GM18511 (cell line): ENCODE results near the gene GCLM.
"Not testable (repeated sequence)": the region's sequence is repeated elsewhere in the genome, so short reads cannot be mapped to it uniquely, and the experiment has no call there.

ENCODE experiments used
- ATAC-seq: cut with Tn5 transposase; IDR thresholded peaks from one replicate; pipeline ENCODE4 v1.9.1; 2021; ENCODE audit warnings: mild to moderate bottlenecking, moderate library complexity; ENCODE audit not compliant: unreplicated experiment

Gene GCLM

DNA sequence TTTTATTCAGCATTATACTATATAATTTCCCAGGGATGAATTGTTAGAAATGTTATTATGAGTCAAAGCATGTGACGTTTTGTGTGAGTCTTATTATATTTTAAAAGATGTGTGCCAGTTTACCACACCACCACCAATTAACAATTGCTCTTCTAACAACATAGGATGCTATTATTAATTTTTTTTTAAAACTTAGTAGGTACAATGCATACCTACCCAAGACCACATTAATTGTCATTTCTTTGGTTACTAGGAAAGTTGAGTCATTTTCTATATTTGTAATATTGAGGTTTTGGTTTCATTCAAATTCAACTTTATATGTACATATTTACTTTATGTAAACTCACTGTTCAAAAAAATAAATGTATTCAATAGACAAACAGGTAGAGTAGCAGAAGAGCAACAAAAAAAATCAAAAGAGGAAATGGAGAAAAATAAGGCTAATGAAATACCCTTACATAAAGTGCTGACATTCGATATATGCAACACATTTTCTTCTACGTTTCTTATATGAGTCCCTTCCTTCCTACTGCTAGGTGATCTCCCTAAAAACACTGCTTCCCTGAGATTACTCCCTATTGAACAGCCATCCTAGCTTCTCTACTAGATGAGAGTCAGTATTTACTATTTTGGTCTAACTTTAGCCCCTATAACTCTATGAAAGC lies 9.6 kb downstream of the GCLM start:
- ATAC-seq, result no peak

DNA sequence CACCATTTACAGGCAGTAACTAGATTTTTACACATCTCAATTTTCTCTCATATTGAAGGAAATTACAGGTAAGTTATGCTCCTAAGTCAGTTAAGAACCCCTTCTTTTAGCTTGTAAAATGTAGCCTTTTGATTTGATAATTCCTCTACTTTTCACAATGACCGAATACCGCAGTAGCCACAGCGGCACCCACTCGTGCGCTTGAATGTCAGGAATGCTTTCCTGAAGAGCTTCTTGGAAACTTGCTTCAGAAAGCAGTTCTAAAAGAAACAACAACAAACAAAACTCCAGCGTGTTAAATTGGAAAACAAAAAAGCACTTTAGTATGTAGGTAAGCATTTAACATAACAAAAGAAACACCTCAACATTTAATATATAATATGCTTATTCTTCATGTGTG lies 20.3 kb downstream of the GCLM start:
- no peak for ATAC-seq

DNA sequence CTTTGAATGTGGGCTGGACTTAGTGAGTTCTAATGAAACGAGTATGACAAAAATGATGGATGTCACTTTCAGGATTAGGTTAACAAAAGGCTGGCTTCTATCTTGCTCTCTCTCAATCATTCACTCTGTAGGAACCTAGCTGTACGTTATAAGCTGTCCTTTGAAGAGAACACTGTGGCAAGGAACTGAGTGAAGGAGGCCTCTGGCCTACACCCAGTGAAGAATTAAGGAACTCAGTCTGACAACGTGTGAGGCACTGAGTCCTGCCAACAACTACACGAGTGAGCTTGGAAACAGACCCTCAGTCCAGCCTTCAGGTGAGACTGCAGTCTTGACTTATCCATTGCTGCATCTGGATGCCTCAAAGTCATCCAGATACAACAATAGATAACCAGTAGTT lies 27.0 kb downstream of the GCLM start:
- no peak for ATAC-seq

DNA sequence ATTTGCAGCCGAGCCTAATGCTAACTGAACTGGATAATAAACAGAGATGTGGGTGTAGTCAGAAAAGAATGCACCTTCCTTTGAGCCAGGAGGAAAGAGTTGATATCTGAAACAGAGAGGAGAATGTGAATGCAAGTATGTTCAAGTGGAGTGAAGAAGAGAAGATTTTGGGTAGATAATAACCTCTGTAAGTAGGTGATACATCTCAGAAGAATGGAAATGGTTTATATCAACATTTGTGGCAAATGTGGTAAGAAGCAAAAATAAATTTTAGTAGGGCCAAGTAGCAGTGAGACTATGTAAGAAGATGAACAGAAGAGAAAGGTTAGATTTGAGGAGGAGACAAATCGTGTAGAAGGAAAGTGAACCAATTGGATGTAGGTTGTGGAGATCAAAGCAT lies 28.5 kb downstream of the GCLM start:
- ATAC-seq, result no peak

DNA sequence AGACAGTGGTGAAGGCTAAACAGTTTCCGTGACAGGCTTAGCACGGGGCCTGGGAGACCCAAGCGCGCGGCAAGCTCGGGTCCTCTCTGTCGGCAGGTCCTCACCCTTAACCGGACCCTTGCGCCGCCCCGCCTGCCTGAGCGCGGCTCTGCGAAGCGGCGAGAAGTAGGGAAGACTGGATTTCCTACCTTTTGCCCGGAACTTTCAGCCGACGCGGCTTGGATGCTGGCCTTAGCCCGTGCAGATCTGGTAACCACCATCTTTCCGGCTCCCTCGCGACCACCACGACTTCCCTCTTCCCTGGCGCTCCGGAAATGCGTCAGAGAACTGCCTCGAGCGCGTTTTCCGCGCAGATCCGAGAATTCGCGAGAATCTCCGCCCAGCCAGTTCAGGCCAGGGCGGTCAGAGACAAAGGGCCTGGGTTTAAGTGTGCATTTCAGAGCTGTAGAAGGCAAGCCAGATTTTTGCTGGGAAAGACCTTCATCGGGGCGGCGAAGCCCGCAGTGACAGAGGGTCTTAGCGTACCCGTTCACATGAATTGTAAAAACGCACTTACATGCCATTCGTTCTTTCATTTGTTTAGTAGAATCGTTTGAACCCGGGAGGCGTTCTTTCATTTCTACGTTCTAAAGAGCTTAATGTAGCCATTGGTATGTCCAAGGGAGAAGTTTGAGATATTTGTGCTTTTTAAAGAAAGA lies 30.2 kb downstream of the GCLM start, which contains the start of gene DNTTIP2:
Gene DNTTIP2, minus strand, starts transcription at position 318 of the 698 bp plus-strand sequence. Its CDS starts 58 bp downstream, at position 260.
- ATAC-seq, result peak; percentile 97

DNA sequence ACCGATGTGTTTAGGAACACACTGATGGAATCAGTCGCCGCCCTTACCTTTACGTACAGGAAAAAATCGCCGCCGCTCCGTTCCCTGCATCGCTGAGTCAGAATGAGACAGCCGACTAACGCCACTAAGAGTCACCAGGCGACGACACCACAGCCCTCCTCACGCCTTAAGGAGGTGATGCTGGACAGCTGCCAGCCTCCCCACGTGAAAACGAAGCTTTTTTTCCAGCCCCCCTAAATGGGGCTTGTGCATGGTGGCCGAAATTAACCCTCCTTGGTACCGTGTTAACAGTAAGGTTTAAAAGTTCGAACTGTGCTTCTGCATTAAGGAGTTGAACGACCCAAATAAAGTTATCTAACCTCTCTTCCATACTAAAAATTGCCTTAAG lies 30.7 kb downstream of the GCLM start:
- ATAC-seq, result peak; percentile 72

DNA sequence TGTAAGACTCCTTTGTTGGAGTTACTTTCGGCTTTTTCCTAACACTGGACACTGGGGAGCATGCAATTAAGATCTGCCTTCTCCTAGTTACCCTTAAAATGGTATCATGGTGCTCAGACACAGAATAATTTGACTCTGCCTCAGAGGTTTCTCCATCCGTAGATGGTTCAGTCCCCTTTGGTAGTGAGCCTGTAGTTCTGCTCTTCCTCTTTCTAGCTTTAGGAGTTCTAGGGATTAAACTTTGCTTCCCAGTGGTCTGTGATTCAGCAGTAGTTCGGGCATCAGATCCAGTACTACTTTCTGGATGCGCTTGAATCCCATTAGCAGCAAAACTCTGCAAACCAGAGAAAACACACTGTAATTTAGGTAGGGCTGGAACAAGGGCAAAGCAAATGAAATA lies 31.7 kb downstream of the GCLM start:
- no peak for ATAC-seq

DNA sequence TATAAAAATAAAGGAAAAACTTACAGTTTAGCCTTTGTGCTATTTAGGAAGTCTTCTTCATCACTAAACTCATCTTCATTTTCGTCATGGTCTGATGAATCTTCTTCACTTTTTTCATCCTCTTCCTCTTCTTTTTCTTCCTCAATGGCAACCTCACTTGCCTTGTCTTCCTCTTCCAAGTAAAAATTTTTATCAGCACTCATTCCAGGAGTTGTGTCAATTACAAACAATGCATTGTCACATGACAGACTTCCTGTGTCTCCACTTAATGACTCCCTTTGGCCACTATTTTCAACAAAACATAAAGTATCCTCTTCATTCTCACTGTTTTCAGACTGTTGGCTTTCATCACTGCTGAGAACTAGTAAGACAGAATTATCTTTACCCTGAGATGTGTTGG lies 33.0 kb downstream of the GCLM start:
- no peak for ATAC-seq

DNA sequence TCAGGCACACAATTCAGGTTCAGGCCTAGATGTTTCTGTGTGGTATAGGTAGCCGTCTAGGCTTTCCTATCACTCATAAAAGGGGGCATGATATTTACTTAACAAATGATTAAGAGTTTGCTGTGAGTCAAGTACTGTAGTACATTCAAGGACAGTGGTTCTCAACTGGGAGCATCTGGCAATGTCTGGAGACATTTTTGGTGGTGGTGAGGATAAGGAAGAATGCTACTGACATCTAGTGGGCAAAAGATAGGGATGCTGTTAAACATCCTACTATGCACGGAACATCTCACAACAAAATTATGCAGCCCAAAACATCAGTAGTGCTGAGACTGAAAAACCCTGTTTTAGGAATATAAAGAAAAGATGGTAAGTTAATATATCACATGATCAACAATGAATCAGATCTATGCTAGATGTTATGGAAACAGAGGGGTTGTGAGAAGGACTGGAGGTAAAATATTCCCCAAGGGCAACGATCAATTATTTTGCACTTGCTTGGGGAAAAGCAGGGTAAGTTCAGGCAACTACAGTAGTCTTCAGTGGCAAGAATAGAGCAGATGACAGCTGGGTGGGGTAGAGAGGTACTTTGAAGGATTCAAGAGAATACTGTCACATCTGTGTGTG lies 35.1 kb downstream of the GCLM start:
- no peak for ATAC-seq

DNA sequence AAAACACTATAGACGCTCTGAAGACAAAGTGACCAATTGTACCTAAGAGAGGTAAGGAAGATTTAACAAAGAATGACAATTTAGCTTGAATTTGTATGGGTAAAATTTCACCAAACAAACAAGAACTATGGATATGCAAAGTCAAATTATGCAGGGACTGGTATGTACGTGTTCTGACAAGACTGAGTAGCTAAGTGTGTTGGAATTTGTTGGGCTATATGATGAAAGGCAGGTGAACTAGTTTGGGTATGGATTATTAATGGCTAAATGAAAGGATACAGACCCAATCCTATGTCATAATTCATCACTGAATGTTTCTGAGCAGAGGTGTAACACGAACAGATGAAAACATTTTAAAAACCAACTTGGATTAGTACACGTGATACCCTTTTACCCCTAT lies 37.9 kb downstream of the GCLM start:
- no peak for ATAC-seq

DNA sequence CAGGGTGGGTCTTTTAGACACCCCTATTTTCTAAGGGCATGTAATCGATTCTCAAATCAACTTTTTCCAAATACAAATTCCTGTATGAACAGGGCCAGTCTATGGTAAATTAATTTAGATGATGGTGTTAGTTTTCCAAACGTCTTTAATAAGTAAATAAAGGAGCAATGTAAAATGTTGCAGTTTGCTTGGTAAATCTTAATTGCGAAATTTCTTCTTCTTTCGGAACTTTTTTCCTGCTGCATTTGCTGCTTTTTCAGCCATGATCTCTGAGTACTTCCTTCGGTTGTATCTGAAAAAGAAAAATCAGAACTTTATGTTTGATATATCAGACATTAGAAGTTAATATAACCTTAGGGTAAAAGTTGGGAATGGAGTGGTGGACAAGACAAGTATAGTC lies 39.6 kb downstream of the GCLM start:
- ATAC-seq, result no peak

DNA sequence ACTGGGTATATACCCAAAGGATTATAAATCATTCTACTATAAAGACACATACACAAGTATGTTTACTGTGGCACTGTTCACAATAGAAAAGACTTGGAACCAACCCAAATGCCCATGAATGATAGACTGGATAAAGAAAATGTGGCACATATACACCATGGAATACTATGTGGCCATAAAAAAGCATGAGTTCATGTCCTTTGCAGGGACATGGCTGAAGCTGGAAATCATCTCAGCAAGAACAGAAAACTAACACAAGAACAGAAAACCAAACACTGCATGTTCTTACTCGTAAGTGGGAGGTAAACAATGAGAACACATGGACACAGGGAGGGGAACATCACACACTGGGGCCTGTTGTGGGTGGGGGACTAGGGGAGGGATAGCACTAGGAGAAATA lies 40.7 kb downstream of the GCLM start:
- not testable (repeated sequence) for ATAC-seq

DNA sequence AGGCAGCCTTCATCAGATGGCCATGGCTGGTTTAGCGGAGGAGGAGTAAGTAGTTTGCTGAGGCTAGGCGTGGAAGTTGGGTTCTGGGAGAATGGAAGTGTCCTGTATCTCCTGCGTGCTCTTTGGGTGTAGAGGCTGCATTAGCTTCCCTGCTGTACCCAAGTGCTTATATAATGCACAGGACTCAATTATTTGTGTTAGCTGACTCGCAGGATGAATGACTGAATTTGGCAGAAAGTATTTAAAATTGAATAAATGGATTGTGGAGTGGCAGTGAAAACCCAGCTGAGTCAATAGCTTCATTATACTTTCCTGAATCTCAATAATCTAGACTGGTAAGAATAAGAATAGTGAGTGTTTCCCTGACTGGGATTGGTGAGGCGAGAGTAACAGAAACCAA lies 44.0 kb downstream of the GCLM start:
- no peak for ATAC-seq

DNA sequence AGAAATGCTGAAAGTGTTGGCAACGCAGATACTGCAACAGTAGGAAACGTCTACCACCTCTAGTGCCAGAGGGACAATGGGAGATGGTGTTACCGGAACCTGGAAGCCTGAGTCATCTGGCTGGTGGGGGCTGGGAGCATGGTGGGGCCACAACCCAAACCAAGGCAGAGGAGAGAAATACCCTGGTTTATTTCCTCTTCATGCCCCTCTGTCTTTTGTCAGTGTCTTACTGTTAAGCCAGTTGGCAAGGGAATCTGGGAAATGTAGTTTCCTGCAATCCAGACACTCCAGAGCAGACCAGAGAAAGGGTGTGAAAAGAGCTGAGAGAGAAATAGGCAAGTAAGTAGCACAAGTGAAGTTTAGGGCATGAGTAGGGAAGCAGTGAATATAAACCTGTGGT lies 45.1 kb downstream of the GCLM start:
- ATAC-seq, result no peak

DNA sequence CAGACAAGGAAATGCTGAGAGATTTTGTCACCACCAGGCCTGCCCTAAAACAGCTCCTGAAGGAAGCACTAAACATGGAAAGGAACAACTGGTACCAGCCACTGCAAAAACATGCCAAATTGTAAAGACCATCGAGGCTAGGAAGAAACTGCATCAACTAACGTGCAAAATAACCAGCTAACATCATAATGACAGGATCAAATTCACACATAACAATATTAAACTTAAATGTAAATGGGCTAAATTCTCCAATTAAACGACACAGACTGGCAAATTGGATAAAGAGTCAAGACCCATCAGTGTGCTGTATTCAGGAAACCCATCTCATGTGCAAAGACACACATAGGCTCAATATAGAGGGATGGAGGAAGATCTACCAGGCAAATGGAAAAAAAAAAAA lies 51.6 kb downstream of the GCLM start:
- not testable (repeated sequence) for ATAC-seq

DNA sequence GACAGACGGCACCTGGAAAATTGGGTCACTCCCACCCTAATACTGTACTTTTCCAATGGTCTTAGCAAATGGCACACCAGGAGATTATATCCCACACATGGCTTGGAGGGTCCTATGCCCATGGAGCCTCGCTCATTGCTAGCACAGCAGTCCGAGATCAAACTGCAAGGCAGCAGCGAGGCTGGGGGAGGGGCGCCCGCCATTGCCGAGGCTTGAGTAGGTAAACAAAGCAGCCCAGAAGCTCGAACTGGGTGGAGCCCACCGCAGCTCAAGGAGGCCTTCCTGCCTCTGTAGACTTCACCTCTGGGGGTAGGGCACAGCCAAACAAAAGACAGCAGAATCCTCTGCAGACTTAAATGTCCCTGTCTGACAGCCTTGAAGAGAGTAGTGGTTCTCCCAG lies 53.2 kb downstream of the GCLM start:
- ATAC-seq, result not testable (repeated sequence)

DNA sequence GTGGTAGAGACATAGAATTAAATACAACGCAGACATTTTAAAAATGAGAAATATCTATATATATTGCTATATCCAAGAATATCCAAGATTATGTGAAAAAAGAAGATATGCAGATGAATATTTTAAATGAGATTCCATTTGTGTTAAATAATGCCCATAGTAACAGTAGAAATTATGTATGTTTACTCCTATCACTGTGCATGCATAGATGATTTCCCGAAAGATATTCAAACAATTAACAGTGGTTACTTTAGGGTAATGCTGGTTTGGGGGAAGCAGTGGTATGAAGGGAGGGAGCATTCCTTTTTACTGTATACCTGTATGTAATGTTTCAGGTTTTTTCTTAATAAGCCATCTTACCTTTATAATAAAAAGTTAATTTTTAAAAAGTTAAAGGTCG lies 55.3 kb downstream of the GCLM start:
- no peak for ATAC-seq

DNA sequence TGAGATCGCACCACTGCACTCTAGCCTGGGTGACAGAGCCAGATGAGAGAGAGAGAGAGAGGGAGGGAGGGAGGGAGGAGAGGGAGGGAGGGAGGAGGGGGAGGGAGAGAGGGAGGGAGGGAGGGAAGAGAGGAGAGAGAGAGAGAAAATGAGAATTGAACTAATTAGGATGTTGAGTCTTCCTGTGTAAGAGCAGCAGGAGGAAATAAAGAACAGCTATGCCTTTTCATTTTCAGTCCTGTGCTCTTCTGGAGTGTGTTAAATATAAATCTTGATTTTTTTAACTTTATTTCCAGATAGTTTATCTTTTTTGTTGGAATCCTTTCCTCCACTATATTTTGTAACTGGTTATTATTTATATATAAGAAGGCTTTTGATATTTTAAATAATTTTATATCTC lies 57.4 kb downstream of the GCLM start:
- ATAC-seq, result no peak

DNA sequence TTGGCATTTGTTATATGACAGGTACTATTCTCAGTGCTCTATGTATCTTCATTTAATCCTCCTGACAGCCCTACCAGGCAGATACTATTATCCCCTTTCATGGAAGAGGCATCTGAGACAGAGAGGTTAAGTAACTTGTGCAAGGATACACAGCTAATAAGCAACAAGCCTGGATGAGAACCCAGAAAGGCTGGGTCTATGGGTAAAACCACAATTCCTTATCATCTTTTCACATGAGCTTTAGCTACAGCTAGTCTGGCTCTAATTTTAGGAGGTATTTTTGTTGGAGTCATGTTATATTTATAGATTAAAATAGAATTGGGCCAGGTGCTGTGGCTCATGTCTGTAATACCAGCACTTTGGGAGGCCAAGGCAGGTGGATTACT lies 57.9 kb downstream of the GCLM start:
- ATAC-seq, result no peak

DNA sequence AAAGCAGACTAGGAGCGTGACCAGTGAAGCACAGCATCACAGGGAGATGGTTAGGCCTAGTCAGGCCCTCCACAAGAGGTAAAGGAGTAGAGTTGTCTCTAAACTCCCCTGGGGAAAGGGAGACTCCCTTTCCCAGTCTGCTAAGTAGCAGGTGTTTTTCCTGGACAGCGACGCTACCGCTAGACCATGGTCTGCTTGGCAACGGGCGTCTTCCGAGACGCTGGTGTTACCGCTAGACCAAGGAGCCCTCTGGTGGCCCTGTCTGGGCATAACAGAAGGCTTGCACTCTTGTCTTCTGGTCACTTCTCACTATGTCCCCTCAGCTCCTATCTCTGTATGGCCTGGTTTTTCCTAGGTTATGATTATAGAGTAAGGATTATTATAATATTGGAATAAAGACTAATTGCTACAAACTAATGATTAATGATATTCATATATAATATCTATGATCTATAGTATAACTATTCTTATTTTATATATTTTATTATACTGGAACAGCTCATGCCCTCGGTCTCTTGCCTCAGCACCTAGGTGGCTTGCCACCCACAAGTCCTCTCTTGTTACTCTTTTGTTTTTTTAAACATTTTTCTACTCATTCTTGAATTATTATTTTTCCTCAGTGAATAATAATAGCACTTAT lies 58.4 kb downstream of the GCLM start:
- not testable (repeated sequence) for ATAC-seq

DNA sequence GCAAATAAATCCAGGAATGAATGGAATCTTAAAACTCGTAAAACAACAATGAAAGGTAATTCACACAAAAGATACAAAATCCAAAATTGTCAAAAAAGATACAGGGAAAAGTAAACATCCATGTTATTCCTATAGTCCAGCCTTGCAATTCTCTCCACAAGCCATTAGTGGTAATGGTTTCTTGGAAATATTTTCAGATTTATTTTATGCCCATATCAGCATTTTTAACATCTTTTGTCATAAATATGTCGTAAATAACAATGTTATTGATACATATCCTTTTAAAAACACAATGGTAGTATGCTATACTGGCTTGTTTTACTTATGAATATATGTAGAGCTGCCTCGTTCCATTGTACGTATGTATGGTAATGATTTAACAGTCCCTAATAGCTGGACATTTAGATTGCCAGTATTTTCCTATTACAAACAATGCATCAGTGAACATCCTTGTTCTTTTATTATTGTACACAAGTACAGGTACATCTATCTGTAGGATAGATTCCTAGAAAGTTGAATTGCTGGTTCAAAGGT lies 60.8 kb downstream of the GCLM start:
- ATAC-seq, result no peak
